H1 (cell line): Measurements from ENCODE around the gene FCMR. TPM values are rescaled to one million over a fixed set of nuclear protein-coding genes. Genes with fewer than 3 reads are reported as not detected.

Experiments used
- CTCF ChIA-PET: fragments of 300-600 bp; sonication (Branson Sonifier 250); formaldehyde crosslinking; loops from one replicate; lab custom pipeline; 2021; ENCODE audit not compliant: partially characterized antibody; lab: Charles Lee
- POLR2A ChIA-PET: fragments of 300-600 bp; sonication (Branson Sonifier 250); formaldehyde crosslinking; loops from one replicate; lab custom pipeline; 2021; ENCODE audit warnings: inconsistent platforms; ENCODE audit not compliant: partially characterized antibody; lab: Charles Lee
- DNase-seq, 2 experiments: peaks; one replicate each; pipeline versions ENCODE4 v3.0.0 to v3.0.0-alpha.2; 2010 to 2022; ENCODE audit warnings: low spot score in 2 of 2, low read depth in 1 of 2, mixed read lengths in 1 of 2
- FAIRE-seq: peaks from 2 replicates; lab custom pipeline; 2011; peaks lifted over from hg19 to GRCh38; lab: Jason Lieb, UNC
- H2AFZ ChIP-seq: 2 replicates; pipeline ENCODE4 v1.8.1; 2012; ENCODE audit warnings: low read length, inconsistent platforms
- H2AK5ac ChIP-seq: 2 replicates; pipeline ENCODE4 v1.6.1; 2013; ENCODE audit warnings: low read depth, low read length
- H2BK120ac ChIP-seq: replicated peaks from 2 replicates; pipeline ENCODE3; 2013; ENCODE audit warnings: low read depth, low read length, inconsistent platforms
- H2BK12ac ChIP-seq: 2 replicates; pipeline ENCODE4 v1.6.1; 2013; ENCODE audit warnings: low read depth, low read length
- H2BK15ac ChIP-seq: 2 replicates; pipeline ENCODE4 v1.6.1; 2013; ENCODE audit warnings: low read length
- H2BK20ac ChIP-seq: 2 replicates; pipeline ENCODE4 v1.6.1; 2013; ENCODE audit warnings: low read length
- H2BK5ac ChIP-seq: 2 replicates; pipeline ENCODE4 v1.6.1; 2013; ENCODE audit warnings: low read depth, low read length
- H3K14ac ChIP-seq: 2 replicates; pipeline ENCODE4 v1.6.1; 2013; ENCODE audit warnings: inconsistent platforms; ENCODE audit not compliant: insufficient read length
- H3K18ac ChIP-seq: 2 replicates; pipeline ENCODE4 v1.6.1; 2013; ENCODE audit warnings: low read length; ENCODE audit errors: extremely low read depth
- H3K23ac ChIP-seq: 2 replicates; pipeline ENCODE4 v1.6.1; 2013; ENCODE audit warnings: inconsistent platforms; ENCODE audit not compliant: insufficient read length
- H3K23me2 ChIP-seq: 2 replicates; pipeline ENCODE4 v1.6.1; 2013; ENCODE audit warnings: low read depth, low read length
- H3K27ac ChIP-seq: 2 replicates; pipeline ENCODE4 v1.6.1; 2011; ENCODE audit warnings: low read depth, low read length, inconsistent platforms
- H3K27me3 ChIP-seq, 4 experiments: replicated peaks in 1 of 4; 1 replicate in 1 of 4; 2 replicates in 3 of 4; pipeline versions ENCODE4 v1.6.1 to v1.8.1; 2011 to 2013; ENCODE audit warnings: low read length in 3 of 4, mild to moderate bottlenecking in 3 of 4, inconsistent platforms in 2 of 4, mixed read lengths in 2 of 4, moderate library complexity in 1 of 4; ENCODE audit not compliant: control insufficient read depth in 3 of 4, insufficient read depth in 3 of 4; ENCODE audit errors: extremely low read depth in 1 of 4
- H3K36me3 ChIP-seq, 4 experiments: 2 replicates each; pipeline versions ENCODE4 v1.6.1 to v1.8.1; 2011 to 2013; ENCODE audit warnings: mild to moderate bottlenecking in 4 of 4, low read length in 3 of 4, moderate library complexity in 2 of 4, control low read depth in 1 of 4, inconsistent platforms in 1 of 4; ENCODE audit not compliant: insufficient read depth in 4 of 4, control insufficient read depth in 2 of 4
- H3K4ac ChIP-seq: replicated peaks from 2 replicates; pipeline ENCODE3; 2013; ENCODE audit warnings: low read length, low read depth, mixed read lengths, inconsistent platforms; ENCODE audit not compliant: insufficient read length
- H3K4me1 ChIP-seq, 4 experiments: replicated peaks in 1 of 4; 1 replicate in 1 of 4; 2 replicates in 3 of 4; pipeline versions ENCODE4 v1.6.1 to v1.8.1; 2011 to 2013; ENCODE audit warnings: low read length in 3 of 4, inconsistent platforms in 2 of 4, mixed read lengths in 1 of 4; ENCODE audit not compliant: insufficient read depth in 4 of 4, control insufficient read depth in 3 of 4
- H3K4me2 ChIP-seq, 2 experiments: 2 replicates each; pipeline versions ENCODE4 v1.6.1 to v1.8.1; 2011 to 2013; ENCODE audit warnings: low read depth in 2 of 2, low read length in 2 of 2, control low read depth in 1 of 2, inconsistent platforms in 1 of 2, mild to moderate bottlenecking in 1 of 2; ENCODE audit not compliant: insufficient read depth in 1 of 2
- H3K4me3 ChIP-seq, 4 experiments: fragments of 200-600, 300-600 bp in 1 of 4; sonication (generic), shearing (Covaris generic), sonication (Bioruptor Twin) in 1 of 4; 2 replicates each; pipeline versions ENCODE4 v1.5.1 to v1.8.1; 2011 to 2016; ENCODE audit warnings: low read length in 4 of 4, low read depth in 3 of 4, control low read depth in 2 of 4, inconsistent platforms in 2 of 4, mild to moderate bottlenecking in 2 of 4, mixed read lengths in 1 of 4, moderate library complexity in 1 of 4; ENCODE audit not compliant: insufficient read depth in 2 of 4; ENCODE audit errors: extremely low read depth in 1 of 4
- H3K56ac ChIP-seq: replicated peaks from 2 replicates; pipeline ENCODE3; 2013; ENCODE audit warnings: low read depth, mild to moderate bottlenecking, mixed read lengths, low read length, inconsistent platforms; ENCODE audit not compliant: insufficient read length
- H3K79me1 ChIP-seq: 2 replicates; pipeline ENCODE4 v1.6.1; 2013; ENCODE audit warnings: low read depth, low read length, control low read depth
- H3K79me2 ChIP-seq, 2 experiments: 2 replicates each; pipeline versions ENCODE4 v1.6.1 to v1.8.1; 2012 to 2013; ENCODE audit warnings: low read length in 2 of 2, mild to moderate bottlenecking in 2 of 2, inconsistent platforms in 1 of 2; ENCODE audit not compliant: insufficient read depth in 2 of 2, control insufficient read depth in 1 of 2
- H3K9ac ChIP-seq, 4 experiments: replicated peaks in 1 of 4; 1 replicate in 1 of 4; 2 replicates in 3 of 4; pipeline versions ENCODE4 v1.6.1 to v1.8.1; 2011 to 2013; ENCODE audit warnings: low read depth in 3 of 4, low read length in 3 of 4, control low read depth in 2 of 4, mild to moderate bottlenecking in 2 of 4, moderate library complexity in 2 of 4, inconsistent platforms in 1 of 4; ENCODE audit errors: extremely low read depth in 1 of 4
- H3K9me3 ChIP-seq, 2 experiments: 2 replicates each; pipeline versions ENCODE4 v1.6.1 to v1.8.1; 2012 to 2013; ENCODE audit warnings: mild to moderate bottlenecking in 2 of 2, moderate library complexity in 2 of 2, control low read depth in 1 of 2, inconsistent platforms in 1 of 2, low read depth in 1 of 2, low read length in 1 of 2, mixed read lengths in 1 of 2; ENCODE audit not compliant: insufficient read depth in 2 of 2
- H4K20me1 ChIP-seq, 2 experiments: replicated peaks in 1 of 2; 2 replicates each; pipeline versions ENCODE3 to v1.8.1; 2011 to 2013; ENCODE audit warnings: inconsistent platforms in 2 of 2, low read length in 2 of 2, mild to moderate bottlenecking in 1 of 2; ENCODE audit not compliant: insufficient read depth in 2 of 2, control insufficient read depth in 1 of 2
- H4K5ac ChIP-seq: 2 replicates; pipeline ENCODE4 v1.6.1; 2013; ENCODE audit warnings: low read length, low read depth, mixed read lengths, inconsistent platforms; ENCODE audit not compliant: insufficient read length
- H4K8ac ChIP-seq: 2 replicates; pipeline ENCODE4 v1.8.0; 2013; ENCODE audit warnings: mild to moderate bottlenecking, moderate library complexity, low read length, inconsistent platforms; ENCODE audit not compliant: insufficient read depth; ENCODE audit errors: extremely low read depth
- H4K91ac ChIP-seq: replicated peaks from 2 replicates; pipeline ENCODE3; 2013; ENCODE audit warnings: low read length, mixed read lengths, inconsistent platforms; ENCODE audit not compliant: insufficient read length
- CEBPB ChIP-seq: IDR thresholded peaks from 2 replicates; pipeline ENCODE4 v1.6.1; 2012; ENCODE audit warnings: low read depth, low read length
- MAFK ChIP-seq: IDR thresholded peaks from 2 replicates; pipeline ENCODE4 v1.6.1; 2012; ENCODE audit warnings: low read depth, mild to moderate bottlenecking, improper control_type of control experiment, low read length
- WGBS, 2 experiments: shearing (Covaris generic) in 1 of 2; methylation state at CpG; one replicate each; pipeline versions ENCODE4 v1.1.6 to v1.1.7; 2013 to 2015; ENCODE audit warnings: low lambda C conversion rate in 2 of 2, mixed read lengths in 2 of 2, inconsistent platforms in 1 of 2, low coverage in 1 of 2, missing lambda C conversion rate in 1 of 2; ENCODE audit not compliant: insufficient replicate concordance in 2 of 2, insufficient coverage in 1 of 2, insufficient read length in 1 of 2; ENCODE audit errors: extremely low coverage in 1 of 2, missing lambda C conversion rate in 1 of 2; 5-methylcytosine and 5-hydroxymethylcytosine counted together
- polyA plus RNA-seq, 7 experiments: library from polyadenylated mRNA; depleted of rRNA in 3 of 7; stranded (reverse) in 5 of 7; unstranded in 2 of 7; fragments of >200 nt in 5 of 7; fragments of 200-250 nt in 2 of 7; gene quantifications; 1 replicate in 5 of 7; 2 replicates in 1 of 7; 4 replicates in 1 of 7; pipeline versions ENCODE4 v1.2.1 to v1.2.3, GENCODE V29; 2011 to 2013; ENCODE audit warnings: missing spikeins in 2 of 7, mixed read lengths in 2 of 7
- total RNA-seq: library from RNA; stranded (reverse); fragmentation: NEBNext Ultra II Directional; extraction: Animal tissue kit (Norgen Biotek cat#: 25700); gene quantifications from 2 replicates; pipeline ENCODE4 v1.2.1, GENCODE V29; 2021

FCMR gene
- total and polyA plus RNA-seq, 2 of the 8 experiments (the other 6 are each of a cell fraction or from before 2014, with no cell fraction given) = 0.53 TPM; not detected in 1

- H3K36me3 ChIP-seq = no peaks in the 10 kb centered on the region
- H2BK120ac ChIP-seq = no peak overlapping the region
- H3K27ac ChIP-seq = no peak overlapping the region
- H3K14ac ChIP-seq = no peak overlapping the region
- H3K23ac ChIP-seq = no peak overlapping the region
- H4K91ac ChIP-seq = no peak overlapping the region
- no peak overlapping the region for H2BK5ac ChIP-seq
- no peaks in the 10 kb centered on the region for H3K79me2 ChIP-seq
- H2AFZ ChIP-seq = no peak overlapping the region
- CTCF ChIA-PET = interaction anchor here (0.6 to 3.3 kb wide), 23 partner anchors 9 to 824 kb away, joined by 3 to 19 read pairs (median 3); partner anchors contain the start of gene IL20
- H2BK12ac ChIP-seq = no peak overlapping the region
- H3K18ac ChIP-seq = no peak overlapping the region
- H3K4me3 ChIP-seq = no peak overlapping the region
- no peak overlapping the region for H4K5ac ChIP-seq
- WGBS, 2 experiments = 88% methylated on average over 2 of the region's 2 CpGs; no CpG with 5 or more reads in 1 of the 2 experiments
- no peak overlapping the region for H2BK15ac ChIP-seq
- no peak overlapping the region for H3K4me2 ChIP-seq
- no peaks in the 10 kb centered on the region for H3K27me3 ChIP-seq
- no peak overlapping the region for H2AK5ac ChIP-seq
- FAIRE-seq (no peak), DNase-seq (no peak)
- H2BK20ac ChIP-seq = no peak overlapping the region
- H3K4ac ChIP-seq = no peak overlapping the region
- no peak for TF ChIP-seq MAFK
- no peak for TF ChIP-seq CEBPB
- no peak overlapping the region for H3K9ac ChIP-seq
- no peaks in the 10 kb centered on the region for H3K79me1 ChIP-seq
- H3K23me2 ChIP-seq = no peaks in the 10 kb centered on the region
- no peak overlapping the region for H4K8ac ChIP-seq
- H3K56ac ChIP-seq = no peak overlapping the region
- H4K20me1 ChIP-seq = no peaks in the 10 kb centered on the region
- H3K9me3 ChIP-seq = 0 out of 4 replicates have a peak, but pooled peaks cover 0 to 2% of the 10 kb centered on the region in 2 experiments
- POLR2A ChIA-PET = interaction anchor here (0.6 kb wide), 1 partner anchor 20 kb away, joined by 3 read pairs; no protein-coding TSS in a partner anchor
- no peaks in the 10 kb centered on the region for H3K4me1 ChIP-seq
Observed at GRCh38 chr1:206883876-206884275, 37.9 kb downstream of the FCMR start.
